Right ventricle myocardium superior (tissue), 1 donor: ENCODE results near the gene GRK2. TPM values are rescaled to one million over a fixed set of nuclear protein-coding genes. Genes with fewer than 3 reads are reported as not detected.
"Not testable (repeated sequence)": the region's sequence is repeated elsewhere in the genome, so short reads cannot be mapped to it uniquely, and the experiment has no call there.

ENCODE experiments used
- ATAC-seq: fragments of 200-7000 bp; cut with Tn5 transposase; one replicate; pipeline ENCODE4 v1.9.1; 2020; ENCODE audit warnings: mild to moderate bottlenecking; ENCODE audit not compliant: poor library complexity
- DNase-seq: peaks from one replicate; pipeline ENCODE4 v3.0.0-alpha.2; 2020
- intact Hi-C: fragments of 100-400 bp; cut with DNase I; formaldehyde crosslinking; loops from one replicate; pipeline ENCODE4 v1.11.2; 2022
- total RNA-seq: library from RNA; stranded (reverse); fragmentation: NEBNext Ultra II Directional; extraction: Animal tissue kit (Norgen Biotek cat#: 25700); gene quantifications from one replicate; pipeline ENCODE4 v1.2.1, GENCODE V29; 2021
- donor health status: DM: no; HTN: yes; CAD: no; lungs with severe emphysema.

Gene GRK2
- total RNA-seq, 1 donor from 2014 or later = 53.4 TPM

GRCh38 chr11:67251841-67252240, 14.4 kb upstream of the GRK2 start:
- intact Hi-C loops = no loop called here
- ATAC-seq (no peak), DNase-seq (no peak)

DNA sequence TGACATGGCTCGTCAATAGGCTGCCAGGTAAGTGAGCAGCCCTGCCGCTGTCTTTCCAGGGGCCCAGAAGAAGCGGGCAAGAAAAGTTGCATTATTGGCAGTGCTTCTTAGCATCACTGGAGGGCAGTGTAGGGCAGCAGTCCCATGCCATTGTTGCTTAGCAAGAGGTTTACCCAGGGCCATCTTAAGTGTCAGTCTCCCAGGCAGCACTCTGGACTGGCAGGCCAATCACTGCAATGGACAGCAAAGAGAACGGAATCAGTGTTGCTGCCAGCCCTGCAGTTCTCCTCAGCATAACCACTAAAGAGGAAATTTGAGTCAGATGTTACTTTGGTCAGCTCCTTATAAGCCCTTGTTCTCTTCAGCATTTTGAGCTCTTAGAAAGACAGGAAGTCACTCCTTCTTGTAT, 13.4 kb upstream of the GRK2 start:
- intact Hi-C loops = no loop called here
- peak; percentile 60 for DNase-seq
- peak; percentile 51 for ATAC-seq

- intact Hi-C loops = no loop called here
- ATAC-seq = no peak
- DNase-seq = no peak
These were observed 12.2 kb upstream of the GRK2 start for GRCh38 chr11:67253872-67254624.

GRCh38 chr11:67254798-67255197, 11.5 kb upstream of the GRK2 start:
- ATAC-seq (no peak), DNase-seq (no peak)
- intact Hi-C loops = no loop called here

DNA sequence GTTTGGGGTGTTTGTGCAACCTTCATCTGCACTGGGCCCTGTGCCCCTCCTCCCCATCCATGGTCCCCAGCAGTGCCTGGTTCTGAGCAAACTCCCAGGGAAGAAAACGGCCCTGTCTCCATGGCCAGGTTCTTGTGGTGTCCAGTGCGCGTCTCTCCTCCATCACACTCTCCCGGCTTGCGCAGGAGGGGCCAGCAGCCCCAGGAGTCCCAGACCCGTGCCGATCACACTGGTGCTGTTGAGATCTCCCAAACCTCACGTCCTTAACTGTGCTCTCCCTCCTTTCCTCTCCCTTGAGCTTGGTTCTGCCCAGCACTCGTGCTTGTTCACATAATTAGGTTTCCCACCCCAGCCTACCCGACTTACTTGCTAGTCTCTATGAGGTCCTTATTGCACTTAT, 10.9 kb upstream of the GRK2 start:
- no peak for DNase-seq
- intact Hi-C loops = no loop called here
- no peak for ATAC-seq

- ATAC-seq (no peak), DNase-seq (no peak)
- intact Hi-C loops = no loop called here
These were observed 10.4 kb upstream of the GRK2 start for GRCh38 chr11:67255864-67256263.

DNA sequence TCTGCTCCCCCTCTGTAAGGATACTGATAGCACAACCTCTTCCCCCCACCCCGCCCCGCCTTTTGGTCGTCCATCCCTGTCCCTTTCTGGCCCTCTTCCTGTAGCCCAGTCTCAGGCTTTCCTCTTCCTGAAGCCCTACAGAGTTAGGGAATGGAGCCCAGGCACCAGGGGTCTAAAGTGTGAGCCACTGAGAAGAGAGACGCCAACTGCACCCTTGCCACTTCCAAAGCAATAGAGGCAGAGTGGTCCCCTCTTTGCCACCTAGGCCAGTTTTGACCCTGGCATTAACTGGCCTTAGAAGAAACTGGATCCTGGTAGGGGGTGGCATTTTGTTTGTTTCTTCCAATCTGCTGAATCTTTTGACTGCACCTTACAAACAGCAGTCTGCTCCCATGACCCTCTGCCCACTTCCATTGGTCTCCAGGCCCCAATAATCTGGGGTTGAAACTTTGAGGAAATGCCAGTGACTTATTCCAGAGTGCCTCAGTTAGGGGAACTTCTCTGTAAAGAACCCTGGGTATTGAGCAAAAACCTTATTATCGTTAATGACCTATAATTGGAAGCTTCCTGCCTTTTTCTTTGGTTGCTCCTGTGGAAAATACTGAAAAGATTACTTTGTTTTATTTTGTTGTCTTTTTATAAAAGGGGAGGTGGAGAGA, 9.7 kb upstream of the GRK2 start:
- DNase-seq = no peak
- intact Hi-C loops = no loop called here
- no peak for ATAC-seq

DNA sequence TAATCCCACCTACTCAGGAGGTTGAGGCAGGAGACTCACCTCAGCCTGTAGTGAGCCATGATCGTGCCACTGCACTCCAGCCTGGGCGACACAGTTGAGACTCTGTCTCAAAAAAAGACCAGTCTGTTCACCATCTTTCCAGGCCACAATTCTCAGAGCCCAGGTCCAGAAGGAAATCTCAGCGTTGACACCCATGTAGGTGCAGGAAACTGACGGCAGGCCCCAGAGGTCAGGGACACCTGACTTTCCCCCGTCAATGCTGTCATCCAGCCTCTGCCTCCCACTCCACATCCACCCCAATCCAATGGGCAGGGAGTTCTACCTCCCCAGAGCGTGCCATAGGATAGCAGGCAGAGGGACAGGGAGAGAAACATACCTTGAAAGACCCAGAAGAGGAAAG, 5.9 kb upstream of the GRK2 start:
- no peak for DNase-seq

GRCh38 chr11:67260885-67261639, 5.2 kb upstream of the GRK2 start:
- DNase-seq (peak; percentile 84), ATAC-seq (peak; percentile 60)
- intact Hi-C loops = not testable (repeated sequence)

More for the DNA sequence above, 5.9 kb upstream of the GRK2 start:
- no peak for ATAC-seq
- intact Hi-C loops = no loop called here

DNA sequence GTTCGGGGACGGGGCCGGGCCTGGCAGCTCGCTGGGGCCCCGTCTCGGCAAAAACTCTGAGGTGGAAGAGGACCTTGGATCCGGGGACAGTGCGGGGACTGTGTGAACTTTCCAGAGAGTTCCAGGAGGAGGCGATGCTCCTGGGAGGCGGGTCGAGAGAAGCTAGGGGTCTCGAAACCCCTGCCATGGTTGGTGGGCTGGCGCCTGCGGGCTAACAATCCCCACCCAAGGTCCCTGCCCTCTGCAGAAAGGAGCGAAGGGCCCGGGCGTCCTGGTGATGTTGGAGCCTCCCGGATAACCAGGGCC, 4.7 kb upstream of the GRK2 start:
- no peak for DNase-seq
- intact Hi-C loops = no loop called here
- ATAC-seq = no peak

- intact Hi-C loops = no loop called here
- ATAC-seq (no peak), DNase-seq (peak; percentile 46)
These were observed 4.2 kb upstream of the GRK2 start for GRCh38 chr11:67261946-67262681.

DNA sequence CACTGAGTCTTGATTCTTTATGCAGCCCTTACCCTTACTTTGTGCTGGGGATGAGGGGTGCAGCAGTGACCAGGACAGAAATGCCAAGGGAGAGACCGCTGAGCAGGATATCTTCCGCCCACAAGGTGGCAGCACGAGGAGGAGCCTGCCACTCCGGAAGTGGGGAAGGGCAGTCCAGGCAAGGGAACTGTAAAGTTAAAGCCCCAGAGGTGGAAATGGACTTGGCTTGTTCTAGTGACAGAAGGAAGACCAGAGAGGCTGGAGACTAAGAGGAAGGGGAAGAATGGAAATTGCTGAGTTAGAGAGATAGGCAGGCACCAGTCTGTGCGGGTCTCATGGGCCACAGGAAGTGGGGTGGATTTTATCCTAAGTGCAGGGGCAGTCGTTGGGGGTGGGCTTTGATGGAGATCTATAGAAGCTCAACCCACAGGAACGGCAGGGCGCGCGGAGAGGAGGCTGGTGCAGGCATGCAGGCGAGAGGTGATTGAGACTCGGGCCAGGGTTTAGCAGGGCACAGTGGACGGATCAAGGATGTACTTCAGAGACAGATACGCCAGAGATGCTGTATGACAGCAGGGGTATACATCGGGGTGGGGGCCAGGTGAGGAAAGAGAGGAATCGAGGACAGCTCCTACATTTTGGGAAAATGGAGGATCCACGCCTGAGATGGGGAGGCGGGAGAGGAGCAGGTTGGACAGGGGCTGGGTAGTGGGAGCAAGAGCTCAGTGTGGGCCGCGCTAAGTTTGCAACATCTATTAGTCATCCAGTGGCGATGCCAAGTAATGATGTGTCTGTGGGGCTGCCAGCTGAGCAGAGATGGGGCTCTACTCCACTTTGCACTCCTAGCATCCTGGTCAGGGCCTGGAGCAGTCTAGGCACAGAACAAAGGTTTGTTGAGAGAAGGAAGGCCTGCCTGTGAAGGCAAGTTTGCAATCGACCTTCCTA, 3.3 kb upstream of the GRK2 start:
- ATAC-seq = peak; percentile 78
- peak; percentile 87 for DNase-seq
- intact Hi-C loops = no loop called here

- DNase-seq (no peak), ATAC-seq (no peak)
- intact Hi-C loops = no loop called here
These were observed 2.0 kb upstream of the GRK2 start for GRCh38 chr11:67264260-67264659.

- DNase-seq (no peak), ATAC-seq (no peak)
- intact Hi-C loops = loop anchor here (5.0 kb wide), 1 partner anchor 37 kb away; the partner anchor contains the start of gene SSH3
These were observed 1.2 kb upstream of the GRK2 start for GRCh38 chr11:67264877-67265632.

GRCh38 chr11:67265633-67266448, 432 bp upstream of the GRK2 start:
- DNase-seq = peak; percentile 90
- intact Hi-C loops = loop anchor here (1.0 to 5.0 kb wide), 2 partner anchors 36 to 51 kb away; partner anchors contain the start of gene SSH3
- ATAC-seq = peak; percentile 74
